Suprapubic skin (tissue), 4 donors: Measurements from ENCODE around the gene LRTM1. TPM values are rescaled to one million over a fixed set of nuclear protein-coding genes. Genes with fewer than 3 reads are reported as not detected.

ENCODE experiments used
- DNase-seq, 2 donors: peaks; one replicate each; pipeline ENCODE4 v3.0.0-alpha.2; 2019; ENCODE audit warnings: low spot score in 2 of 2
- H3K27ac ChIP-seq: fragments of 200-600 bp; sonication (generic); one replicate; pipeline ENCODE4 v1.5.1; 2019
- H3K27me3 ChIP-seq: fragments of 200-600 bp; sonication (generic); one replicate; pipeline ENCODE4 v1.5.1; 2019
- H3K36me3 ChIP-seq: fragments of 200-600 bp; sonication (generic); one replicate; pipeline ENCODE4 v1.5.1; 2019
- H3K4me1 ChIP-seq: fragments of 200-600 bp; sonication (generic); one replicate; pipeline ENCODE4 v1.5.1; 2019
- H3K4me3 ChIP-seq: fragments of 200-600 bp; sonication (generic); one replicate; pipeline ENCODE4 v1.5.1; 2019; ENCODE audit warnings: mild to moderate bottlenecking
- H3K9me3 ChIP-seq: fragments of 200-600 bp; sonication (generic); one replicate; pipeline ENCODE4 v1.5.1; 2019
- CTCF ChIP-seq, 2 donors: fragments of 200-600 bp in 1 of 2; fragments of 450-650 bp in 1 of 2; sonication (generic) in 1 of 2; IDR thresholded peaks; one replicate each; pipeline ENCODE4 v1.5.1; 2016 to 2019; ENCODE audit warnings: antibody characterized with exemption in 2 of 2, mild to moderate bottlenecking in 1 of 2, moderate library complexity in 1 of 2
- EP300 ChIP-seq: sonication (generic); formaldehyde crosslinking; IDR thresholded peaks from one replicate; pipeline ENCODE4 v1.6.1; 2017; ENCODE audit warnings: antibody characterized with exemption
- POLR2A ChIP-seq, 2 donors: fragments of 450-650 bp; IDR thresholded peaks; one replicate each; pipeline ENCODE4 v1.6.1; 2017; ENCODE audit warnings: antibody characterized with exemption in 2 of 2, mild to moderate bottlenecking in 2 of 2, moderate library complexity in 2 of 2
- POLR2AphosphoS5 ChIP-seq, 3 donors: sonication (generic); formaldehyde crosslinking; IDR thresholded peaks; one replicate each; pipeline ENCODE4 v1.6.1; 2017; ENCODE audit warnings: antibody characterized with exemption in 3 of 3
- WGBS: methylation state at CpG from one replicate; pipeline ENCODE4 v1.1.5; 2018; 5-methylcytosine and 5-hydroxymethylcytosine counted together
- total RNA-seq, 4 donors: library from RNA; depleted of rRNA; stranded (reverse); fragments of >200 nt; gene quantifications; one replicate each; pipeline ENCODE4 v1.1.0, GENCODE V29; 2016

LRTM1 gene
- total RNA-seq, 4 donors from 2014 or later: not detected

GRCh38 chr3:54941690-54942362 lies 14.0 kb upstream of the LRTM1 start:
- TF ChIP-seq EP300 (no peak), POLR2A (IDR thresholded peaks at IDR 0.05) (no peak), POLR2AphosphoS5 (IDR thresholded peaks at IDR 0.05) (no peak), CTCF (IDR thresholded peaks at IDR 0.05) (no peak)
- 80% methylated on average over 7 of the region's 7 CpGs for WGBS
- Histone ChIP-seq H3K9me3 (no peaks in the 10 kb centered on the region), H3K4me1 (no peaks in the 10 kb centered on the region), H3K4me3 (no peak overlapping the region), H3K36me3 (no peaks in the 10 kb centered on the region), H3K27ac (no peak overlapping the region), H3K27me3 (no peaks in the 10 kb centered on the region)
- no peak for DNase-seq

- Histone ChIP-seq H3K4me1 (no peaks in the 10 kb centered on the region), H3K27me3 (no peaks in the 10 kb centered on the region), H3K36me3 (no peaks in the 10 kb centered on the region), H3K4me3 (no peak overlapping the region), H3K9me3 (no peaks in the 10 kb centered on the region), H3K27ac (no peak overlapping the region)
- DNase-seq: no peak
- TF ChIP-seq POLR2AphosphoS5 (IDR thresholded peaks at IDR 0.05): no peak
- TF ChIP-seq CTCF (IDR thresholded peaks at IDR 0.05): no peak
- TF ChIP-seq POLR2A (IDR thresholded peaks at IDR 0.05): no peak
- no peak for TF ChIP-seq EP300
- WGBS: 74% methylated on average over 2 of the region's 2 CpGs
These were observed 13.1 kb upstream of the LRTM1 start for GRCh38 chr3:54940971-54941370.

- DNase-seq: no peak
- no peak for TF ChIP-seq POLR2AphosphoS5 (IDR thresholded peaks at IDR 0.05)
- no peak for TF ChIP-seq EP300
- TF ChIP-seq CTCF (IDR thresholded peaks at IDR 0.05): no peak
- no peak for TF ChIP-seq POLR2A (IDR thresholded peaks at IDR 0.05)
- no peak overlapping the region for H3K4me3 ChIP-seq
- no peaks in the 10 kb centered on the region for H3K4me1 ChIP-seq
- WGBS: 60% methylated on average over 4 of the region's 6 CpGs
- no peaks in the 10 kb centered on the region for H3K36me3 ChIP-seq
- no peaks in the 10 kb centered on the region for H3K27me3 ChIP-seq
- no peak overlapping the region for H3K27ac ChIP-seq
- H3K9me3 ChIP-seq: no peaks in the 10 kb centered on the region
These were observed 11.9 kb upstream of the LRTM1 start for GRCh38 chr3:54939557-54940300.

- Histone ChIP-seq H3K9me3 (no peaks in the 10 kb centered on the region), H3K4me3 (no peak overlapping the region), H3K4me1 (no peaks in the 10 kb centered on the region), H3K27ac (no peak overlapping the region), H3K36me3 (no peaks in the 10 kb centered on the region), H3K27me3 (no peaks in the 10 kb centered on the region)
- WGBS: 77% methylated on average over 5 of the region's 5 CpGs
- TF ChIP-seq CTCF (IDR thresholded peaks at IDR 0.05) (no peak), POLR2AphosphoS5 (IDR thresholded peaks at IDR 0.05) (no peak), POLR2A (IDR thresholded peaks at IDR 0.05) (no peak), EP300 (no peak)
- DNase-seq: no peak
These were observed 8.7 kb upstream of the LRTM1 start for GRCh38 chr3:54936561-54936960.

- Histone ChIP-seq H3K36me3 (no peaks in the 10 kb centered on the region), H3K4me3 (no peak overlapping the region), H3K27ac (no peak overlapping the region), H3K4me1 (no peaks in the 10 kb centered on the region), H3K9me3 (no peaks in the 10 kb centered on the region), H3K27me3 (no peaks in the 10 kb centered on the region)
- no peak for DNase-seq
- TF ChIP-seq POLR2A (IDR thresholded peaks at IDR 0.05): no peak
- WGBS: 80% methylated on average over 3 of the region's 3 CpGs
These were observed 8.0 kb upstream of the LRTM1 start for GRCh38 chr3:54935869-54936268.
